ENCODE data around the gene SCAMP1. TPM values are rescaled to one million over a fixed set of nuclear protein-coding genes. Genes with fewer than 3 reads are reported as not detected.

Gene SCAMP1
- total and polyA plus RNA-seq, 2 of the 13 experiments (the other 11 are each of a cell fraction or from before 2014, with no cell fraction given): 18.2 to 33.7 TPM

- H3K4me2 ChIP-seq (ENCODE audit: low read depth, low read length): no peak overlapping the region
- no peak overlapping the region for H3K4me3 ChIP-seq (replicated peaks in 1 of 3; ENCODE audit: insufficient read depth in 1 of 3, low read depth in 2 of 3, low read length in 3 of 3)
- no peaks in the 10 kb centered on the region for H3K27me3 ChIP-seq (ENCODE audit: control insufficient read depth in 1 of 2, insufficient read depth in 2 of 2, low read length in 2 of 2)
- TF ChIP-seq AHR (CRISPR knock-in tag; IDR thresholded peaks at IDR 0.05) (no peak), ZBTB38 (CRISPR knock-in tag; IDR thresholded peaks at IDR 0.05) (no peak), NR2F6 (IDR thresholded peaks at IDR 0.05) (0 out of 2 replicates have a peak, but pooled peaks have one; percentile 24), NR2F6 (CRISPR knock-in tag; IDR thresholded peaks at IDR 0.05) (no peak), SOX13 (IDR thresholded peaks at IDR 0.05) (no peak), SOX13 (CRISPR knock-in tag; conservative IDR thresholded peaks at IDR 0.05 in 1 of 2, IDR thresholded peaks at IDR 0.05 in 1 of 2) (peak in 1 of 2 experiments; percentile 64; a peak in 2 of 4 replicates), ZFP37 (CRISPR knock-in tag; IDR thresholded peaks at IDR 0.05; ENCODE audit: borderline replicate concordance) (no peak), TBX2 (CRISPR knock-in tag; IDR thresholded peaks at IDR 0.05; ENCODE audit: borderline replicate concordance) (peak; percentile 25; the same call in 1 of the 2 replicates), SOX6 (IDR thresholded peaks at IDR 0.05) (no peak), SOX6 (CRISPR knock-in tag; IDR thresholded peaks at IDR 0.05) (0 out of 2 replicates have a peak, but pooled peaks have one; percentile 40), FOXA1 (IDR thresholded peaks at IDR 0.05) (no peak), FOXA1 (CRISPR knock-in tag; IDR thresholded peaks at IDR 0.05) (0 out of 2 replicates have a peak, but pooled peaks have one; percentile 18), PPARG (CRISPR knock-in tag; conservative IDR thresholded peaks at IDR 0.05) (0 out of 2 replicates have a peak, but pooled peaks have one; percentile 18), ATF7 (IDR thresholded peaks at IDR 0.05) (no peak), ATF7 (CRISPR knock-in tag; IDR thresholded peaks at IDR 0.05) (no peak), KDM5B (CRISPR knock-in tag; IDR thresholded peaks at IDR 0.05; ENCODE audit: borderline replicate concordance) (no peak), ZNF230 (CRISPR knock-in tag; IDR thresholded peaks at IDR 0.05) (no peak), ZNF713 (CRISPR knock-in tag; IDR thresholded peaks at IDR 0.05) (no peak)
- intact Hi-C loops (cut with micrococcal nuclease; ENCODE audit: unreplicated experiment): no loop called here
- DNase-seq (ENCODE audit: low spot score) (no peak), ATAC-seq (no peak), FAIRE-seq (no peak)
- H4K20me1 ChIP-seq (ENCODE audit: insufficient read depth, low read length): no peaks in the 10 kb centered on the region
- no peak overlapping the region for H3K9ac ChIP-seq (ENCODE audit: insufficient read depth, low read depth, low read length)
- WGBS (ENCODE audit: low lambda C conversion rate): 69% methylated on average over 2 of the region's 2 CpGs
- POLR2A ChIA-PET: no interaction called here
- no peak overlapping the region for H3K27ac ChIP-seq (ENCODE audit: extremely low read length, insufficient read depth, low read length)
- H3K4me1 ChIP-seq (ENCODE audit: insufficient read depth, low read length): peaks cover 59% of the 10 kb centered on the region
- in situ Hi-C loops (cut with HindIII; ENCODE audit: extremely low pct_ligation_motif_present, low pct_unique_long_range_greater_than_20kb): no loop called here
- no peak overlapping the region for H2AFZ ChIP-seq (ENCODE audit: low read length)
- peaks cover 3% of the 10 kb centered on the region for H3K79me2 ChIP-seq (ENCODE audit: insufficient read depth, low read length)
- CTCF ChIA-PET (ENCODE audit: low intra/inter-chr PET ratio, low total read pairs): no interaction called here
- no peaks in the 10 kb centered on the region for H3K9me3 ChIP-seq (ENCODE audit: low read length)
- H3K36me3 ChIP-seq (replicated peaks in 1 of 2; ENCODE audit: control insufficient read depth in 1 of 2, insufficient read depth in 2 of 2, low read length in 2 of 2): peaks cover 0 to 4% of the 10 kb centered on the region in 2 experiments; a peak in 2 of 5 replicates
- no TSS peak for BruUV-seq (replicated peaks)
Measured at GRCh38 chr5:78521455-78521854, 161.0 kb downstream of the SCAMP1 start.

Data from HepG2 (cell line).